ENCODE data around the gene AHDC1.

DNA sequence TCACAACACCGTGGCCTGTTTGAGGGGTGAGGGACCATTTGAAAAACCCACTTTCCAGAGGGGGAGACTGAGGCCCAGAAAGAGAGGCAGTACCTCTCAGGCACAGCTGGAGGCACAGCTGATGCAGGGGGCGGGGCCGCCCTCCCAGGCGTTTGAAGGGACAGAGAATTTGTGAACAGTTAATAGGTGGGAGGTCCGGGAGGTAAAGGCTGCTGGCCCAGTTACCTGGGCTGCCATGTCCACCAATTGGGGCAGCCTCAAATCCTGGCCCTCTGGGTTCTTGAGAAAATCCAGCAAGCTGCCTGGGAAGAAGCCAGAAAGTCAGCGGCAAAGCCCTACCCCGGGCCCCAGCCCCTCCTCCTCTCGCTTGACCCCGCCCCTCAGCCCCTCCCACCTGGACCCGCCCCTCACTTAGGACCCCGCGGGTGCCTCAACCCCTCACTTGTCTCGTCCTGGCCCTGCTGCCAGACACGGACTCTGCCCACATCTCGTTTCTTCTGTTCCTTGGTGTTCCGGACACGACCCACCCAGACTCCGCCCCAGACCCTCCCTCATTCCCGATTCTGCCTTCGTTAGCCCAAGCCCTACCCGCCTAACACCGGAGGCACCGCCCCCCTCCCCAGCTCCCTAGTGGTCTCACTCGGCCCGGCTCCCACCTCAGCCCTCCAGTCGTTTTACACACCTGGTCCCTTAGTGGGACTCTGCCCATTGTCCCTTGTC lies 10.8 kb upstream of the AHDC1 start:
- TF ChIP-seq, protein P1, sequence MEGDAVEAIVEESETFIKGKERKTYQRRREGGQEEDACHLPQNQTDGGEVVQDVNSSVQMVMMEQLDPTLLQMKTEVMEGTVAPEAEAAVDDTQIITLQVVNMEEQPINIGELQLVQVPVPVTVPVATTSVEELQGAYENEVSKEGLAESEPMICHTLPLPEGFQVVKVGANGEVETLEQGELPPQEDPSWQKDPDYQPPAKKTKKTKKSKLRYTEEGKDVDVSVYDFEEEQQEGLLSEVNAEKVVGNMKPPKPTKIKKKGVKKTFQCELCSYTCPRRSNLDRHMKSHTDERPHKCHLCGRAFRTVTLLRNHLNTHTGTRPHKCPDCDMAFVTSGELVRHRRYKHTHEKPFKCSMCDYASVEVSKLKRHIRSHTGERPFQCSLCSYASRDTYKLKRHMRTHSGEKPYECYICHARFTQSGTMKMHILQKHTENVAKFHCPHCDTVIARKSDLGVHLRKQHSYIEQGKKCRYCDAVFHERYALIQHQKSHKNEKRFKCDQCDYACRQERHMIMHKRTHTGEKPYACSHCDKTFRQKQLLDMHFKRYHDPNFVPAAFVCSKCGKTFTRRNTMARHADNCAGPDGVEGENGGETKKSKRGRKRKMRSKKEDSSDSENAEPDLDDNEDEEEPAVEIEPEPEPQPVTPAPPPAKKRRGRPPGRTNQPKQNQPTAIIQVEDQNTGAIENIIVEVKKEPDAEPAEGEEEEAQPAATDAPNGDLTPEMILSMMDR (CRISPR knock-in tag; IDR thresholded peaks at IDR 0.05) = no peak
- TF ChIP-seq MYC (CRISPR knock-in tag; IDR thresholded peaks at IDR 0.05; ENCODE audit: borderline replicate concordance) (no peak), SALL2 (CRISPR knock-in tag; IDR thresholded peaks at IDR 0.05) (no peak)
- TF ChIP-seq, protein P2, sequence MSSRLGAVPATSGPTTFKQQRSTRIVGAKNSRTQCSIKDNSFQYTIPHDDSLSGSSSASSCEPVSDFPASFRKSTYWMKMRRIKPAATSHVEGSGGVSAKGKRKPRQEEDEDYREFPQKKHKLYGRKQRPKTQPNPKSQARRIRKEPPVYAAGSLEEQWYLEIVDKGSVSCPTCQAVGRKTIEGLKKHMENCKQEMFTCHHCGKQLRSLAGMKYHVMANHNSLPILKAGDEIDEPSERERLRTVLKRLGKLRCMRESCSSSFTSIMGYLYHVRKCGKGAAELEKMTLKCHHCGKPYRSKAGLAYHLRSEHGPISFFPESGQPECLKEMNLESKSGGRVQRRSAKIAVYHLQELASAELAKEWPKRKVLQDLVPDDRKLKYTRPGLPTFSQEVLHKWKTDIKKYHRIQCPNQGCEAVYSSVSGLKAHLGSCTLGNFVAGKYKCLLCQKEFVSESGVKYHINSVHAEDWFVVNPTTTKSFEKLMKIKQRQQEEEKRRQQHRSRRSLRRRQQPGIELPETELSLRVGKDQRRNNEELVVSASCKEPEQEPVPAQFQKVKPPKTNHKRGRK (CRISPR knock-in tag; IDR thresholded peaks at IDR 0.05) = no peak

Measured in HepG2 (cell line).